Measurements from ENCODE around the gene EOMES. TPM values are rescaled to one million over a fixed set of nuclear protein-coding genes. Genes with fewer than 3 reads are reported as not detected.
A peak's percentile ranks its signal among the peaks of the same experiment; 100 is the strongest.

EOMES gene
- total RNA-seq, 1 donor from 2014 or later = not detected

- Mint-ChIP-seq H3K4me1 (ENCODE audit: low read depth, unreplicated experiment) (peaks cover 36% of the 10 kb centered on the region), H3K27me3 (ENCODE audit: unreplicated experiment) (peaks cover 50% of the 10 kb centered on the region), H3K4me3 (ENCODE audit: unreplicated experiment) (no peak overlapping the region), H3K9me3 (ENCODE audit: unreplicated experiment) (peaks cover 14% of the 10 kb centered on the region), H3K27ac (ENCODE audit: unreplicated experiment) (no peak overlapping the region), H3K36me3 (ENCODE audit: unreplicated experiment) (no peaks in the 10 kb centered on the region)
- DNase-seq = no peak
- no peak for TF ChIP-seq CTCF (IDR thresholded peaks at IDR 0.05; ENCODE audit: partially characterized antibody, unreplicated experiment)
Observed at GRCh38 chr3:27726240-27726639, 4.1 kb upstream of the EOMES start.

DNA sequence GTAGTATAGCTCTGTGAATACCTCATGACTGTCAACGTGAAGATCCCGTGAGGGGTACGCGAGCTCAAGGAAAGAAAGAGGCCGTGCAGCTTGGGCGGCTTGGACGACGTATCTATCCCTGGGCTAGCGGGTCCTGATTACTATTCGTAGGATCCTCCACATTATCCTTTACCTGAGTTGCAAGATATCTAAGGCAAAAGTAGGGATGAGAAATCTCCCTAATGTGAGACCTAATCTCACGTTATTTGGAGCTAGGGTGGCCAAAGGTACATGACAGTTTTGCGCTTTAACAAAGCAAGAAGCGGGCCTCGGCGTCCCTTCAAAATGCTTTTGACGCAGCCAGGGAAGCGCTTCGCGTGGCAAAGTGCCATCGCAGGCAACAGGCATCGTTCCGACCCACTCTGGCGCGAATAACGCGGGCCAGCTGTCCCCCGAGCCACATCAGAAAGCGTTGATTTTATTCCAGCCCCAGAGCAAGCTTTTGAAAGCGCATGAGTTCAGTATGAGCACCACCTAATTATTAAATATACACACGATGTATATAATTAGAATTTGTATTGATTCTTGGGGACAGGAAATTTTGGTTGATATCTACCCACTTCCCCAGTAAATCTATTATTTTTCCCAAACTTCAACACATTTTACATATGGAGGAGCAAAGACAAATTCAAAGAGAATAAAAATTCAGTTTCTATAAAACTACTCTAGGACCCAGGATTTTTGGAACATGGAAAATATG, 2.5 kb upstream of the EOMES start:
- peaks cover 14% of the 10 kb centered on the region for H3K9me3 Mint-ChIP-seq (ENCODE audit: unreplicated experiment)
- no peak for DNase-seq
- peak overlapping the region; percentile 78 for H3K4me3 Mint-ChIP-seq (ENCODE audit: unreplicated experiment)
- peaks cover 28% of the 10 kb centered on the region for H3K4me1 Mint-ChIP-seq (ENCODE audit: low read depth, unreplicated experiment)
- H3K27ac Mint-ChIP-seq (ENCODE audit: unreplicated experiment) = no peak overlapping the region
- TF ChIP-seq CTCF (IDR thresholded peaks at IDR 0.05; ENCODE audit: partially characterized antibody, unreplicated experiment) = no peak
- H3K27me3 Mint-ChIP-seq (ENCODE audit: unreplicated experiment) = peaks cover 56% of the 10 kb centered on the region
- no peaks in the 10 kb centered on the region for H3K36me3 Mint-ChIP-seq (ENCODE audit: unreplicated experiment)

DNA sequence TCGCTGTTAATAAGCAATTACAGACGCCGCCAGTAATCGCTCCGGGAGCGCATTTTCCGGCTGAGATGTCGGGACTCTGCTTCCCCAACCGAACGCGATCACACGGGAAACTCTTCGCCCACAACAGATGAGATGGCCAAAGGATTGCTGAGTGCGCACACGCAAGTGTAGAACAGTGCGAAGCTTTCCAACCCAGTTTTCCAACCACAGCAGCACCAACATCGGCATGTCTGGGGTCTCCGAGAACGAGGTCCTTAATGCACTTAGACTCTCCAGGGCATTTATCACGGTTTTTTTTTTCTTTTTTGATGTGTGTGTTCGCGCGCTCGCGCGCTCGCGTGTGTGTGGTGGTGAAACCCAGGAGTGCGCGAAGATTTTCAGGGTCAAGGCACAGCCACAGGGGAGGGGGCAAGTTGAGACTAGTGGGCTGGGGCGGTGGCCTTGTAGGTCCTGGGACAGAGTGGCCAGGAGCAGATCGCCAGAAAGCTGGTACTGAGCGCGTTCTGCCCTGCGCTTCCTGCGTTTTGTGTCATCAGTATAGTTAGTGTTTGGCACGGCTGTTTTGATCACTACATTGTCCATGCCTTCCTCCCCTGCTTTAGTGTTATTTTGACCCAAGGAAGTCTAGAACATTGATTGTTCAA, 1.8 kb upstream of the EOMES start:
- no peak for DNase-seq
- Mint-ChIP-seq H3K4me1 (ENCODE audit: low read depth, unreplicated experiment) (peaks cover 25% of the 10 kb centered on the region), H3K9me3 (ENCODE audit: unreplicated experiment) (peaks cover 11% of the 10 kb centered on the region), H3K36me3 (ENCODE audit: unreplicated experiment) (no peaks in the 10 kb centered on the region), H3K4me3 (ENCODE audit: unreplicated experiment) (peak overlapping the region; percentile 78), H3K27ac (ENCODE audit: unreplicated experiment) (no peak overlapping the region), H3K27me3 (ENCODE audit: unreplicated experiment) (peaks cover 60% of the 10 kb centered on the region)
- TF ChIP-seq CTCF (IDR thresholded peaks at IDR 0.05; ENCODE audit: partially characterized antibody, unreplicated experiment) = no peak

DNA sequence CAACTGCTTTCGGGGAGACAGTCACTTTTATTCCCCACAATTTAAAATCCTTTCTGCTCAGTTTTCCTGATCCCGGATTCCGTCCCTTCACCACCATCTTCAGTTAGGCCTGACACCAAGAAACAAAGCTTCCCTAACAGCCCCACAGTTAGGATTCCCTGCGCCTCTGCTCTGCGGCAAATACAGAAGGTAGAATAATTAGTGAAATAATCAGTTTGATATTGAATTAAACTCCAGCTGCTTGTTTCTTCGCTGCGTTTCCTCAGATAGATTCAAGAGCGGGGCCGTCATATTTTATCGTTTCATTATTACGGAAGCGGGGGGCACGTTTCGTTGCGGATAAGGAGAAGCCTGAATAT, 1.3 kb upstream of the EOMES start:
- Mint-ChIP-seq H3K9me3 (ENCODE audit: unreplicated experiment) (peaks cover 7% of the 10 kb centered on the region), H3K27ac (ENCODE audit: unreplicated experiment) (no peak overlapping the region), H3K27me3 (ENCODE audit: unreplicated experiment) (peaks cover 61% of the 10 kb centered on the region), H3K36me3 (ENCODE audit: unreplicated experiment) (no peaks in the 10 kb centered on the region), H3K4me1 (ENCODE audit: low read depth, unreplicated experiment) (peaks cover 20% of the 10 kb centered on the region), H3K4me3 (ENCODE audit: unreplicated experiment) (no peak overlapping the region)
- no peak for TF ChIP-seq CTCF (IDR thresholded peaks at IDR 0.05; ENCODE audit: partially characterized antibody, unreplicated experiment)
- no peak for DNase-seq

GRCh38 chr3:27723001-27723445, 900 bp upstream of the EOMES start:
- peak overlapping the region; percentile 79 for H3K4me3 Mint-ChIP-seq (ENCODE audit: unreplicated experiment)
- H3K27me3 Mint-ChIP-seq (ENCODE audit: unreplicated experiment) = peaks cover 62% of the 10 kb centered on the region
- no peak for TF ChIP-seq CTCF (IDR thresholded peaks at IDR 0.05; ENCODE audit: partially characterized antibody, unreplicated experiment)
- no peaks in the 10 kb centered on the region for H3K36me3 Mint-ChIP-seq (ENCODE audit: unreplicated experiment)
- peaks cover 7% of the 10 kb centered on the region for H3K9me3 Mint-ChIP-seq (ENCODE audit: unreplicated experiment)
- no peak for DNase-seq
- peaks cover 17% of the 10 kb centered on the region for H3K4me1 Mint-ChIP-seq (ENCODE audit: low read depth, unreplicated experiment)
- H3K27ac Mint-ChIP-seq (ENCODE audit: unreplicated experiment) = no peak overlapping the region

Measured in glutamatergic neuron (in vitro differentiated cells).